Esophagus squamous epithelium (tissue), 5 donors: ENCODE data around the gene SHANK3. TPM values are rescaled to one million over a fixed set of nuclear protein-coding genes. Genes with fewer than 3 reads are reported as not detected.

Experiments used
- DNase-seq: peaks from one replicate; lab custom pipeline; 2025; lab: John Stamatoyannopoulos, UW
- H3K27ac ChIP-seq, 4 donors: fragments of 200-600 bp; sonication (generic); one replicate each; pipeline ENCODE4 v1.5.1; 2016 to 2019; ENCODE audit warnings: mild to moderate bottlenecking in 1 of 4
- H3K27me3 ChIP-seq, 4 donors: fragments of 200-600 bp; sonication (generic); 1 replicate in 3 of 4; 2 replicates in 1 of 4; pipeline versions ENCODE4 v1.5.1 to v1.6.0; 2017 to 2021; ENCODE audit warnings: antibody characterized with exemption in 1 of 4
- H3K36me3 ChIP-seq, 3 donors: fragments of 200-600 bp; sonication (generic); one replicate each; pipeline ENCODE4 v1.5.1; 2016 to 2019
- H3K4me1 ChIP-seq, 3 donors: fragments of 200-600 bp; sonication (generic); one replicate each; pipeline ENCODE4 v1.5.1; 2017 to 2019
- H3K4me3 ChIP-seq, 4 donors: fragments of 200-600 bp; sonication (generic); 1 replicate in 3 of 4; 2 replicates in 1 of 4; pipeline ENCODE4 v1.5.1; 2016 to 2019; ENCODE audit warnings: mild to moderate bottlenecking in 2 of 4, moderate library complexity in 1 of 4
- H3K9me3 ChIP-seq, 3 donors: fragments of 200-600 bp; sonication (generic); one replicate each; pipeline ENCODE4 v1.5.1; 2016 to 2019
- CTCF ChIP-seq, 6 experiments: fragments of 450-650 bp in 4 of 6; fragments of 200-600 bp in 2 of 6; sonication (generic) in 2 of 6; IDR thresholded peaks; one replicate each; pipeline ENCODE4 v1.5.1; 2016 to 2019; ENCODE audit warnings: antibody characterized with exemption in 6 of 6, mild to moderate bottlenecking in 4 of 6, moderate library complexity in 4 of 6
- POLR2A ChIP-seq, 4 donors: fragments of 450-650 bp; IDR thresholded peaks; one replicate each; pipeline ENCODE4 v1.6.1; 2017; ENCODE audit warnings: antibody characterized with exemption in 4 of 4, mild to moderate bottlenecking in 4 of 4, moderate library complexity in 3 of 4
- WGBS, 2 donors: methylation state at CpG; one replicate each; pipeline ENCODE4 v1.1.5; 2018; 5-methylcytosine and 5-hydroxymethylcytosine counted together
- intact Hi-C: fragments of 100-400 bp; cut with DNase I; formaldehyde crosslinking; loops from one replicate; pipeline ENCODE4 v1.15.0; 2022
- small RNA-seq, 4 donors: library from RNA; depleted of rRNA; stranded (forward); fragments of <200 nt; gene quantifications; one replicate each; pipeline ENCODE3, GENCODE V24; 2016
- total RNA-seq, 4 donors: library from RNA; depleted of rRNA; stranded (reverse); fragments of >200 nt; gene quantifications; one replicate each; pipeline ENCODE4 v1.1.0, GENCODE V29; 2016
- donor health status: DM: yes; HTN: yes; CAD: no.

The SHANK3 gene
- total RNA-seq, 4 donors from 2014 or later: 3.7 to 5.9 (median 4.5) TPM

- H3K4me1 ChIP-seq: peaks cover 0 to 14% (median 10%) of the 10 kb centered on the region in 3 donors
- peaks cover 0 to 38% (median 0%) of the 10 kb centered on the region in 3 donors for H3K36me3 ChIP-seq
- TF ChIP-seq CTCF (IDR thresholded peaks at IDR 0.05) (no peak), POLR2A (IDR thresholded peaks at IDR 0.05) (no peak)
- H3K27ac ChIP-seq: no peak overlapping the region
- DNase-seq: no peak
- peak overlapping the region in 3 of 4 donors; percentile 6 to 47 (median 34) for H3K4me3 ChIP-seq
- H3K27me3 ChIP-seq: peaks cover 0 to 37% (median 0%) of the 10 kb centered on the region in 4 donors
- WGBS, 2 donors: no CpG with 5 or more reads among the region's 132 CpGs
- intact Hi-C loops: no loop called here
- no peaks in the 10 kb centered on the region for H3K9me3 ChIP-seq
Measured at GRCh38 chr22:50720301-50721256, 48.0 kb downstream of the SHANK3 start.

GRCh38 chr22:50721257-50721844 is 48.7 kb downstream of the SHANK3 start:
- H3K4me3 ChIP-seq: no peak overlapping the region
- TF ChIP-seq CTCF (IDR thresholded peaks at IDR 0.05) (no peak), POLR2A (IDR thresholded peaks at IDR 0.05) (no peak)
- WGBS, 2 donors: no CpG with 5 or more reads among the region's 32 CpGs

GRCh38 chr22:50722048-50722701 is 49.6 kb downstream of the SHANK3 start:
- intact Hi-C loops: no loop called here
- Histone ChIP-seq H3K27ac (no peak overlapping the region), H3K4me3 (no peak overlapping the region)

More at GRCh38 chr22:50721257-50721844, 48.7 kb downstream of the SHANK3 start:
- Histone ChIP-seq H3K9me3 (no peaks in the 10 kb centered on the region), H3K4me1 (peaks cover 0 to 14% (median 10%) of the 10 kb centered on the region in 3 donors), H3K36me3 (peaks cover 0 to 45% (median 0%) of the 10 kb centered on the region in 3 donors), H3K27me3 (peaks cover 0 to 37% (median 0%) of the 10 kb centered on the region in 4 donors), H3K27ac (no peak overlapping the region)
- DNase-seq: no peak
- intact Hi-C loops: no loop called here

More at GRCh38 chr22:50722048-50722701, 49.6 kb downstream of the SHANK3 start:
- no peaks in the 10 kb centered on the region for H3K9me3 ChIP-seq
- TF ChIP-seq POLR2A (IDR thresholded peaks at IDR 0.05): no peak
- 90 to 94% methylated on average over 16 to 19 of the region's 33 CpGs for WGBS, 2 donors
- peaks cover 0 to 37% (median 0%) of the 10 kb centered on the region in 4 donors for H3K27me3 ChIP-seq
- DNase-seq: no peak
- H3K4me1 ChIP-seq: peaks cover 0 to 14% (median 10%) of the 10 kb centered on the region in 3 donors
- peaks cover 0 to 53% (median 0%) of the 10 kb centered on the region in 3 donors for H3K36me3 ChIP-seq

Small RNA genes lying within 50 kb of the gene (small RNA-seq; reads per million reads assigned to genes)
- gene RF00019: 0 reads per million in 4 donors
- 0 reads per million in 4 donors for gene RNU6-409P

Other genes starting within 250 kb of the SHANK3 start
- gene SBF1, start 197.8 kb upstream of the SHANK3 start, total RNA-seq: 10 to 100 TPM; 38.3 to 92.0 (median 63.4) TPM
- gene ADM2, start 191.3 kb upstream of the SHANK3 start, total RNA-seq: 1 to 10 TPM in 2 of 4 donors, under 1 TPM in 2; under 0.01 to 1.9 (median 0.89) TPM
- gene MIOX, start 186.0 kb upstream of the SHANK3 start, total RNA-seq: not detected
- gene LMF2, start 165.1 kb upstream of the SHANK3 start, total RNA-seq: 10 to 100 TPM; 35.4 to 65.0 (median 46.2) TPM
- 10 to 100 TPM; 30.2 to 42.6 (median 38.5) TPM for gene NCAPH2, start 164.6 kb upstream of the SHANK3 start, total RNA-seq
- gene SCO2, start 147.2 kb upstream of the SHANK3 start, total RNA-seq: 10 to 100 TPM in 1 of 4 donors, 1 to 10 TPM in 3; 5.1 to 14.9 (median 6.7) TPM
- 100 to 1,000 TPM in 2 of 4 donors, 10 to 100 TPM in 2; 86.0 to 281 (median 137) TPM for gene TYMP, start 142.8 kb upstream of the SHANK3 start, total RNA-seq
- gene KLHDC7B, start 126.9 kb upstream of the SHANK3 start, total RNA-seq: under 1 TPM; 0.26 to 0.53 (median 0.40) TPM
- gene SYCE3, start 109.9 kb upstream of the SHANK3 start, total RNA-seq: 1 to 10 TPM in 1 of 4 donors, not detected in 3; 1.8 TPM
- gene CPT1B, start 94.4 kb upstream of the SHANK3 start, total RNA-seq: 10 to 100 TPM in 1 of 4 donors, 1 to 10 TPM in 3; 3.5 to 17.6 (median 8.2) TPM
- gene CHKB, start 90.0 kb upstream of the SHANK3 start, total RNA-seq: 10 to 100 TPM; 16.7 to 51.2 (median 35.4) TPM
- 1 to 10 TPM; 1.3 to 2.9 (median 1.7) TPM for gene MAPK8IP2, start 72.0 kb upstream of the SHANK3 start, total RNA-seq
- gene ARSA, start 44.7 kb upstream of the SHANK3 start, total RNA-seq: 10 to 100 TPM; 18.7 to 47.0 (median 28.6) TPM
- not detected for gene ACR, start 65.4 kb downstream of the SHANK3 start, total RNA-seq
- gene RABL2B, start 110.8 kb downstream of the SHANK3 start, total RNA-seq: 10 to 100 TPM in 2 of 4 donors, 1 to 10 TPM in 2; 8.0 to 15.1 (median 10.7) TPM